ENCODE measurements around the gene CAPZA2.
"Not testable (repeated sequence)": the region's sequence is repeated elsewhere in the genome, so short reads cannot be mapped to it uniquely, and the experiment has no call there.

The CAPZA2 gene

GRCh38 chr7:116955801-116956476 is 93.6 kb downstream of the CAPZA2 start:
- DNase-seq, result peak; percentile 2

- DNase-seq, result no peak
These were observed 94.1 kb downstream of the CAPZA2 start for GRCh38 chr7:116956477-116956804.

DNA sequence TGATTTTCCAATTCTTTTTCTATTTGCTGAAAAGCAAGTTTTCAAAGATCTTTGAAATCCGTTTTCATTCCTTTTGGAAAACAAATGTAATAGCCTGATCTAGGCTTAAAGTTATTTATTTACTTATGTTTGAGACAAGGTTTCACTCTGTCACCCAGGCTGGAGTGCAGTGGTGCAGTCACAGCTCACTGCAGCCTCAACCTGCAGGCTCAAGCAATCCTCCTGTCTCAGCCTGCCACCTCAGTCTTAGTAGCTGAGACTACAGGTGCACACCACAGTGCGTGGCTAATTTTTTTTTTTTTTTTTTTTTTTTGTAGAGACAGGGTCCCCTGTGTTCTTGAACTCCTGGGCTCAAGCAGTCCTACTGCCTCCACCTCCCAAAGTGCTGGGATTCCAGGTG is 95.5 kb downstream of the CAPZA2 start:
- DNase-seq, result no peak

DNA sequence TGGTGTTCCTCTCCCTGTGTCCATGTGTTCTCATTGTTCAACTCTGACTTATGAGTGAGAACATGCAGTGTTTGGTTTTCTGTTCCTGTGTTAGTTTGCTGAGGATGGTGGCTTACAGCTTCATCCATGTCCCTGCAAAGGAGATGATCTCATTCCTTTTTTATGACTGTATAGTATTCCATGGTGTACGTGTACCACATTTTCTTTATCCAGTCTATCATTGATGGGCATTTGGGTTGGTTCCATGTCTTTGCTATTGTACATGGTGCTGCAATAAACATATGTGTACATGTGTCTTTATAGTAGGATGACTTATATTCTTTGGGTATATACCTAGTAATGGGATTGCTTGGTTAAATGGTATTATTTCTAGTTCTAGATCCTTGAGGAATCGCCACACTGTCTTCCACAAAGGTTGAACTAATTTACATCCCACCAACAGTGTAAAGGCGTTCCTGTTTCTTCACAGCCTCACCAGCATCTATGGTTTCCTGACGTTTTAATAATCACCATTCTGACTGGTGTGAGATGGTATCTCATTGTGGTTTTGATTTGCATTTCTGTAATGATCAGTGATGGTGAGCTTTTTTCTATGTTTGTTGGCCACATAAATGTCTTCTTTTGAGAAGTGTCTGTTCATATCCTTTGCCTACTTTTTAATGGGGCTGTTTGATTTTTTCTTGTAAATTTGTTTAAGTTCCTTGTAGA is 99.7 kb downstream of the CAPZA2 start:
- not testable (repeated sequence) for DNase-seq

GRCh38 chr7:116963234-116963633 is 100.8 kb downstream of the CAPZA2 start:
- DNase-seq, result no peak

DNA sequence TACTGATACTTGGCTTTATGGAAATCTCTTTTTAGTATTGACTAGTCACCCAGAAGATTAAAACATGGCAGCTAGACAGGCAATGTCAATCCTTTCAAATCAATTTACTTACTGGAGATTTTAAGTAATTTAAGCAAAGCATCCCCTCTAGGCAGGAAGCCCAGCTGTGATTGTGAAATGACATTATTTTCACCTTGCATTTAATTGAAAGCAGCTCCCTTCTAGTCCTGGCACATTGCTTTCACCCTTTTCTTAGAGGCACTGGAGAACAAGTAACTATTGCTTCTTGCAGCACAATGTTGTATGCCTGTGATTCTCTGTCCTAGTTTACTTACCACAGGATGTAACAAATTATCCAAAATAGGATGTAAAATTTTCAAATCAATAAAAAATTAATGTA is 104.2 kb downstream of the CAPZA2 start:
- no peak for DNase-seq

GRCh38 chr7:116967254-116967922 is 105.0 kb downstream of the CAPZA2 start:
- DNase-seq, result no peak

GRCh38 chr7:116967983-116968382 is 105.6 kb downstream of the CAPZA2 start:
- DNase-seq, result no peak

DNA sequence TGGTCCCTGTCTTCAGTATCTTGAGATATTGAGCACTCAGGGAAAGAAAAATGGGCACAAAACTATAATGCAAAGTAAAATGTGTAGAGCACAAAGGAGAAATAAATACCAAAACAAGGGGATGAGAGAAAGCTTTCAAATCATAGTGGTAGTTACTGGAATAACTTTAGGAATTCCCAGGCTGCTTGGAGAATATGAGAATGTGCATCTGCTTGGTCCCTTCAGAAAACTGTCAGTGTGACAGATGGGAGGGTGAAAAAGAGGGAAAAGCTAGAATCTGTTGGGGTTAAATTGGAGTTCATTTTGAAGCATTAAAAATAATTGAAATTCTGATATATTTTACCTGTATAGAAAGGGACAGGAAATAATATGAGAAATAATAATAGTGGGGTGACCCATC is 106.2 kb downstream of the CAPZA2 start:
- no peak for DNase-seq

DNA sequence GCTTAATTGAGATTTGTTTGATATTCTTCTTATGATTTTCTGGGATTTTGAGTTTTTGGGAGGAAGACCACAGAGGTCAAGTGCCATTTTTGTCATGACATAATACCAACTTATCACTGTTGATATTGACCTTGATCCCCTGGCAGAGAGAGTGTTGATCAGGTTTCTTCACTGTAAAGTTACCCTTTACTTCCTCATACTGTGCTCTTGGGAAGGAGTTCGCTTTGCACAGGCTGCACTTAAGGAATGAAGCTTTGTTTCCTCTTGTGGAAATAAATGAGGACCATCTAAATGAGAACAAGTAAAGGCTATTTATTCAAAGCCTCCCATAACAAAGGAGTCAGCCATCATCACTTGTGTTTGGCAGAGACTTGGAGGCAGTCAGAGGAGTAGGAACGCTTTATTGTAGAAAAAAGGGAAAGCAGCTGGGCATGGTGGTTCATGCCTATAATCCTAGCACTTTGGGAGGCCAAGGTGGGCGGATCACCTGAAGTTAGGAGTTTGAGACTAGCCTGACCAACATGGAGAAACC is 107.0 kb downstream of the CAPZA2 start:
- DNase-seq, result no peak

DNA sequence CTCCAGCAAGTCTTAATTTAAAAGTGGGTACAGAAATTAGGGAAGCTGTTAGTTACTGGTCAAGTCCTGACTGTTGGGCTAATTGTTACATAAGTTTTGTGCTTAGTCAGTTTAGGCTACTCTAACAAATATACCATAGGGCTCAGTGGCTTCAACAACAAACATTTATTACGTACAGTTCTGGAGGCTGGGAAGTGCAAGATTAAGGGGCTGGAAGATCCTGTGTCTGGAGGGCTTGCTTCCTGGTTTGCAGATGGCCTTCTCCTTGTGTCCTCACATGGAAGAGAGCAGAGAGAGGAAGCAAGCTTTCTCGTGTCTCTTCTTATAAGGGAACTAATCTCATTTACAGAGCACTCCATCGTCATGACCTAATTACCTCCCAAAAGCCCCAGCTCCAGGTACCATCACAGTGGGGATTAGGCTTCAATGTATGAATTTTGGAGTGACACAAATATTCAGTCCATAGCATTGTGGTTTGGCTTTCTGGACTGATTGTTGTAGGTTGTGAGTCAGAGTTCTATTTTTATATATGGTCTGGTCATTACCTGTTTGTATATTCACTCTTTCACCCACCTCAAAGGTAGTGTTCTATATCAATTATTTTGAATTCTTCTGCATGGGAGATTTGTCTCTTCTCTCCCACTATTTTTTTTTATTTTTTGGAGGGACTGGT is 108.0 kb downstream of the CAPZA2 start:
- no peak for DNase-seq

GRCh38 chr7:116971153-116971552 is 108.8 kb downstream of the CAPZA2 start:
- DNase-seq, result not testable (repeated sequence)

Data from stimulated activated naive CD4-positive, alpha-beta T cell treated with Interleukin-2 at 50 U/mL for 16 hours (primary cell).